Activated CD8-positive, alpha-beta memory T cell treated with anti-CD3 and anti-CD28 coated beads, Interleukin-2, amount 50 U/mL, for 24 hours (primary cell): ENCODE results near the gene PGM5.

Source experiments
- DNase-seq: peaks from one replicate; pipeline ENCODE4 v3.0.0-alpha.2; 2020; ENCODE audit errors: extremely low read depth

The PGM5 gene

GRCh38 chr9:68496356-68496755 lies 139.9 kb downstream of the PGM5 start:
- DNase-seq: no peak

GRCh38 chr9:68497629-68498028 lies 141.2 kb downstream of the PGM5 start:
- DNase-seq: no peak

GRCh38 chr9:68498816-68499215 lies 142.4 kb downstream of the PGM5 start:
- no peak for DNase-seq

DNA sequence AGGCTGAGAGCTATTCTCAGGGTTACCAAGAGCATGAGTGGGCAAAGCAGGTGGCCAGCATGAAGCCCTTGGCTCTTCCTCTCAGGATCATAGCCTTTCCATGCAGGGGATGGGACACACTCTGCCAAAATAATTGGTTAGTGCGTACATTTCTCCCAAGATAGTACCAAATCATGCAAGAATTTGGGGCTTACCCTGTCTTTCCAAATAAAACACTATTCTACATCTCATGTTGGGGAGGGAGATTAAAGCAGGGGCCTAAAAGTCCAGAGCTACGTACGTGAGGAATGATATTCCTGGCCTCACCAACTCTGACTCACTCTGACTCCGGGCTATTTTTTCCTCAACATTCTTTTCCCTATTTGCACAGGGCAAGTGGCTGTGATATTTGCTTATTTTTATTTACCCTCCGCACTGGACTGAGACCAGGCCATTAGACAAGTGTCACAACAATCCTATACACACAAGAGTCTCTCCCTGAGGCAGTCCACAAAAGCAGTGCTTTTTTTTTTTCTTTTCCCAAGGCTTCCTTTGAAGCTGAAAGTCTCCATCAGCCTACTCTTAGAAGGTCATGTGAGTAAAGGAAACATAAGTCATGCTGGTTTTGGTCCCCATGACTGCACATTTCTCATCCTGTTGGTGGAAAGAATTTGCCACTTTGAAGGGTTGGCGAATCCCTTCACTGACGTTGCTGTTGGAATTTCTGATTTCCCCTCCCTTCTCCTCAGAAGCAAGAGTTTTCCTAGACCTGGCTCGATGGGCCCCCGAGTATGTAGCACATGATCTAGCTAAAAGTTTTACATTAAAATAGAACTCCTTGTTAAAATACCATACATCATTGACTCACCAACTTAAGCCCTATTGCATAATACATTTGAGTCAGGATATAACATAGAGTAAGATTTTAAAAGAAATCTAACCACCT lies 144.3 kb downstream of the PGM5 start:
- no peak for DNase-seq

GRCh38 chr9:68502279-68502678 lies 145.9 kb downstream of the PGM5 start:
- DNase-seq: no peak

DNA sequence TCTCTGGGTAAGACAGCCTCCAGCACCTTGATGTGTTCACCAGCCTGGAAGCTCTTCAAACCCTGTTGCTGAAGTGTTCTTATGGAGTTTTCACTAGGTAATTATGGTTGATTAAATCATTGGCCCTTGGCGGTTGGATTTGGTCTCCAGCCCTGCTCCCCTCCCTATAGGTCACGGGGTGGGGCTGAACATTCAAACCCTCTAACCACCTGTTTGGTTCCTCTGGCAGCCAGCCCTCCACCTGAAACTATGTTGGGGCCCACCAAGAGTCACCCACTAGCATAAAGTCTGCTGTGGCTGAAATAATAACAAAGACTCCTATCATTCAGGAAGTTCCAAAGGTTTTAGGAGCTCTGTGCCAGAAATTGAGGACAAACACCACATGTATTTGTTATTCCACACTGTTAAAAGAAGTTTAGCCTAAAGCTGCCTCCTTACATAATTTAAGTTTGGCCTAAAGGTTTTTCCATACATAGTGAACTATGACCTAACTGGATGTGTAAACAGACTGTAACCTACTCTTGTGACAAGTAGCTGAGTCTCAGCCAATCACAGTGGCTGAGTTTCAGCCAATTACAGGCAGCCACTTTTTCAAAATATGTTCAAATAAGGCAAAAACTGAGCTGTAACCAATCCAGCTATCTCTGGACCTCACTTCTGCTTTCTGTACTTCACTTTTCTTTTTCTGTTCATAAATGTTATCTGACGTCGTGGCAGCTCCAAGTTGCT lies 149.4 kb downstream of the PGM5 start:
- DNase-seq: no peak

- no peak for DNase-seq
Measured at GRCh38 chr9:68506551-68506950, 150.1 kb downstream of the PGM5 start.

DNA sequence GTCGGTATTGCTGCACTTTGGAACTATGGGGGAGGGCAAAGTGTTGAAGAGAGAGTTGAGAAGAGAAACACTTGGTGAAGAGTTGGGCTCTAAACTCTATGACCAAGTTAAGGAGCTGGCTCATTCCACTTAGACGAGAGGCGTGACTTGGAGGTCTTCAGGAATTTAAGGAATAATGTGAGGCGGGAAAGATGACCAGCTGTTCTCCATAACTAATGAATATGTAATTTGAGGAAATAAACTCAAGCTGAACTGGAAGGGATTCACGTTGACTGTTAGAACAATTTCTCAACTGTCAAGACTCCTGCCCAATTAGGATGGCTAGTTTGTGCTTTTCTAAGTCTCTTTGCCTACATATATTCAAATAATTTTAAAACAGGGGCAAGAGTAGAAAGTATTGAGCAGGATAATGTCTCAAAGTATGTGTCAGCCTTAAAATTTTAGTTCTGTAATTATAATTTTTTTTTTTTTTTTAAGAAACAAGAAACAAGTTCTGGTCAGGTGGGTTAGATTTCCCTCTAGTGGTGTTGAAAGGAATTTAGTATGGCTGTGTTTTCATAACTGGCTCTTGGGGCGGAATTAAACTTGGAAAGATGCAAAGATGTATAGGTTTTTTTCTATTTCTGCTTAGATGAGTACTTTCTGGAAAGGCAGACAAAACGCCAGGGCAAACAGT lies 150.9 kb downstream of the PGM5 start:
- DNase-seq: no peak

- no peak for DNase-seq
Measured at GRCh38 chr9:68507806-68508145, 151.4 kb downstream of the PGM5 start.

DNA sequence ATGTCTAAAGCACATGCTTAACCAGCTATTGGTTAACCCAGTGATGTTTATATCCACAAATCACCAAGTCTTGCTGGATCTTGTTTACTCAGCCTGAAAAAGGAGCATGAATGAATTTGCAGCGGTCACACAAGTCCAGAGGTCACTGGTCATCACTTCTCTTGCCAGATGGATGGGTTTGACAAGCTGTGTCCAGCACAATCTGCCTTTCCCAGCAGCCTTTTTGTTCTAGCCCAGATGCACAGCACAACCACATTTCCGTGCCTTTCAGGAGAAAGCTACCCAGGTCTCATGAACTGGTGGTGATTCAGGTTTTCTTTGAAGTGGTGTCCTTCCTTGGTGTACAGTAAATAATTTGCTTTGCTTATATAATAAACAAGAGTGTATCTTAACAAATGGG lies 152.1 kb downstream of the PGM5 start:
- no peak for DNase-seq

DNA sequence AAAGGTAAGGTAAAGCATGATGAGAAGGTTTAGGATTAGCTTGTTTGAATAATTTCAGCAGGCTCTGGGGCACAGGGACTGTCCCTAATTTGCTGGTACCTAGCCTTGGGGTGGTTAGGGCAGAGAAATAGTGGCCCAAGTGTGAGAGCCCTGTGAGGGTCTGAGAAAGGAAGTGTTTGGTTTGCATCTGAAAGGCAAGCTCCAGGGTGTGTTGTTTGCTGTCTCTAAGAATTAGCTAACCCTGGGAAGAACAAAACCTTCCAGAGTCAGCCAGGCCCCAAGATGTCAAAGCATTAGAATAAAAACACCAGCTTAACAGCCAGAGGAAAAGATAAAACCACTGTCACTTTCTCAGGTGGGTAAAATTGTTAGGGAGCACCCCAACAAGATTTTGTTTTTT lies 153.3 kb downstream of the PGM5 start:
- DNase-seq: no peak

DNA sequence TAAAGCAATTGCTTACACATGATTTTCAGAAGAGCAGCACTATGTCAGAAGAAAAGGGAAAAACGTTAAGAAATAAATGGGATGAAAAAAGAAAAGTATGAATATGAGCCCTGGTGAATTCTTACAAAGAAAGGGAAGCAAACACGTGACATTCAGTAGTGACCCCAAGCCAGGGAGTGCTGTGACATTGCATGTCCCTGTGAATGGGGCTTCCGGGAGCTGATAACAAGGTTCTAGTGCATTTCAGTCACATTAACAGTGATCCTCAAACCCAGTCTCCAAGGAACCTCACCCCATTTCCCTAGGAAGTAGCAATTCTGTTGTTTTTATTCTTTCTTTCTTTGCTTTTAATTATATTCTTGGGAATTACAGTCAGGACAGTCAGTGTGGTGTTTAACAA lies 157.0 kb downstream of the PGM5 start:
- no peak for DNase-seq

DNA sequence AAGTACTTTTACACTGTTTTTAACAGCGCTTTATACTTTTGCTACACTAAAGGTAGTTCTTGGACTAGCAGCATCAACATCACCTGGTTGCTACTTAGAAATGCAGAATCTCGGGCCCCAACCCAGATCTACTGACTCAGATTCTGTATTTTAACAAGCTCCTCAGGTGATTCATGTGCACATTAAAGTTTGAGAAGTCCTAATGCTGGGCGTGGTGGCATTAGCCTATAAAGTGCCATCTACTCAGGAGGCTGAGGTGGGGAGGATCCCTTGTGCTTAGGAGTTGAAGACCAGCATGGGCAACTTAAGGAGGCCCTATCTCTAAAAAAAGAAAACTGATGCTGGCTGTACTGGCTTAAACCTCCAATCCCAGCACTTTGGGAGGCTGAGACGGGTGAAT lies 157.6 kb downstream of the PGM5 start:
- no peak for DNase-seq

DNA sequence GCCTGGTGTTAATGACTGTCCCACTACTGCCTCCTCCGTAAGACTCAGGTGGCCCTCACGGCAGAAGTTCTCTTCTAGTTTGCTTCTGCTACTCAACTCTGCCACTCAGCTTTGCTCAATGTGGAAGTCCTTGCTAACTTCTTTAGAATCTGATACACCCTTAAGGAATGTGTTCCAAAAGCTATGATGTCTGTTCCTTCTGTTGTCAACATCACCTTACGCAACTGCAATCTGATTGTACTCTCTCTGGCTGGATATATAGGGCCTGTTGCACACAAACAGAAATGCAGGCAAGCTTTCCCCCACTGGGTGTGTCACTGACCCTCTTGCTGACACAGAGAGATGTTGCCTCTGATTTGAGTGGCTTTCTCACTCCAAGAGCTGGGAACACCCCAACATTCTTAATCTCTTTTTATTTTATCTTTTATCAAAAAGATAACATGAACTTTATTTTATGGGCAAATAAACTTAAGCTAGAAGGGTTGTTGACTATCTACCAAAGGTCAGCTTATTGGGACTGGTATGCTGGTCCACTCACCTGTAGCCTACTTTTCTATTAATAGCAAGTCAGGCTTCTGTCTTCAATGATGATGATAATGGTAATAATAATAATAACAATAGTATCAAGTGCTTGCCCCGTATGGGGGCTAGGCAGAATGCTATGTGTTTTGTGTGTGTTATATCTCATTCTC lies 159.1 kb downstream of the PGM5 start:
- no peak for DNase-seq

DNA sequence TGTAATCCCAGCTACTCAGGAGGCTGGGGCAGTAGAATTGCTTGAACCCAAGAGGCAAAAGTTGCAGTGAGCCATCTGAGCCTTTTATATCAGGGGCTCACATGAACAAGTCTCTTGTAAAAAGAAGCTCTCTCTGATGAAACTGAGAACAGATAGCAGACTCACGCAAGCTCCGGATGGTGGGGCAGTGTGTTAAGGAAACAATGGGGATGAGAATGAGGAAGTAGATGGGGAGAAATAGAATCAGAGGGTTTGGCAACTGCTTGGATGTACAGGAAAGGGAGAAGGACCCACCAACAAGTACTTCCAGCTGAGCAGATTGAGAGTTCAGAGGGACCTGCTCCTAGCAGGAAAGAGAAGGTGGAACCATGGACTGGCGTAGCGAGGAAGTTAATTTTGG lies 165.7 kb downstream of the PGM5 start:
- DNase-seq: no peak

GRCh38 chr9:68522954-68523353 lies 166.5 kb downstream of the PGM5 start:
- DNase-seq: no peak

DNA sequence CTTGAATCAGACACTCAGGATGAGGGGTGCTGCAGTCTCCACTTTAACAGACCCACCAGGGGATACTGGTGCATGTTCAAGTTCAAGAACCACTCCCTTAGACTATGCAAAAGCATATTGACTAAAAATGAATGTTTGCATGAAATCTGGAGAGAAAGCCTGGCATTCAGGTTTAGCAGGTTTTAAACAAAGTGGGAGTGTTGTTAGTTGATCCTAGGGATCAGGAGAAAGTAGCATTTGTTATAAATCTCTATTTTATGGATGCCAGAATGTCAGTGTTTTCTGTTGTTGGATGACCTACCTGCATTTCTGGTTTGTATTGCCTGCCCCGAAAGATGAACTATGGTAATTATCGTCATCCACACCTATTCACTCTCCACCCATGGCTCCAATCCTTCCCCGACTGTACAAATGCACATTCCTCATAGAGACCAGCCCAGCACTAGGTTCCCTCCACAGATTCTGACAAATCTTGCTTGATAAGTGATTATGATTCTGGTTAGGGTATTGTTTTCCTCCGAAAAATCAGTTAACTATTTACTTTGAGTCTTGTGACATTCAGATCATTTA lies 167.0 kb downstream of the PGM5 start:
- no peak for DNase-seq

- no peak for DNase-seq
Measured at GRCh38 chr9:68530618-68531017, 174.2 kb downstream of the PGM5 start.

- no peak for DNase-seq
Measured at GRCh38 chr9:68532131-68532530, 175.7 kb downstream of the PGM5 start.

DNA sequence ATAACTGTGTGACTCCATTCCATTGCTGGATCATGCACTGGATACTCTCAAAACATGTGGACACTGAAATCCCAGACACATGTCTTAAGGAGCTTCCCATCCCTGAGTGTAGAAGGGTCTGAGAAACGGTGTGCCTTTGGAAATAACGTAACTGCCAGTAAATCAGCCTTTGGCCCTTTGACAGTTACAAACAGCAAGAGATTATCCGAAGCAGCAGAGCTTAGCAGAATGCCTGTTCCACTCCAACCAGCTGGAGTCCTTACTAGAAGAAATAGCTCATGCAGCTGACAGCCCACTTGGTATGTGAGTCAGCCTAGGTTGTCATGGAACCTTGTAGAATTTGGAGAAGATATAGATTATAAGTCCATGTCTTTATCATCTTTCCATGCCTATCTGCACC lies 177.3 kb downstream of the PGM5 start:
- no peak for DNase-seq

- DNase-seq: no peak
Measured at GRCh38 chr9:68536876-68537615, 180.6 kb downstream of the PGM5 start.
